KBM-7 (cell line): Measurements from ENCODE around the gene BACH1.

ENCODE experiments used
- DNase-seq: peaks from one replicate; pipeline ENCODE4 v3.0.0-alpha.2; 2015
- in situ Hi-C: fragments of 300-500 bp; cut with MboI; formaldehyde crosslinking; loops from 2 replicates; pipeline ENCODE4 v1.14.3; 2020; ENCODE audit warnings: low sequenced_read_pairs, low pct_unique_long_range_greater_than_20kb, mixed read lengths

The BACH1 gene

DNA sequence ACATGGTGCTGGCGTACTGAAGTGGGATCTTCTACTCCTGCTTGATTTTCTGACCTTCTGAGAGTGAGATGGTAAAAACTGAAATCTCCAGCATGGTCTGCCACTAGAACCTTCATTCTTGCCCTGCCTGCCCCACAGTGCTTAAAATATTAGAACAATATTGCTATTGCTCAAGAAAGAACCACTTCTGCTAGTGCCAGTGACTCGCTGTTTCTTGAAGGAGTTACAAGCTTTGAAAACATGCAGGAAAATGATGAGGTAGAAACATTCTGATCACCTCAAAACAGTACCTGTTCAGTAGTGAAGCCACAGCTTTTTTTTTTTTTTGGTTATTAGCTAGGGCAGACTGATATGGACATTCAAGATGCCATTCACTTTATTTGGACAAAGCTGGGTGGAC is 95.3 kb downstream of the BACH1 start:
- no peak for DNase-seq
- in situ Hi-C loops, result no loop called here
